Measurements from ENCODE around the gene DTNA.

The DTNA gene

DNA sequence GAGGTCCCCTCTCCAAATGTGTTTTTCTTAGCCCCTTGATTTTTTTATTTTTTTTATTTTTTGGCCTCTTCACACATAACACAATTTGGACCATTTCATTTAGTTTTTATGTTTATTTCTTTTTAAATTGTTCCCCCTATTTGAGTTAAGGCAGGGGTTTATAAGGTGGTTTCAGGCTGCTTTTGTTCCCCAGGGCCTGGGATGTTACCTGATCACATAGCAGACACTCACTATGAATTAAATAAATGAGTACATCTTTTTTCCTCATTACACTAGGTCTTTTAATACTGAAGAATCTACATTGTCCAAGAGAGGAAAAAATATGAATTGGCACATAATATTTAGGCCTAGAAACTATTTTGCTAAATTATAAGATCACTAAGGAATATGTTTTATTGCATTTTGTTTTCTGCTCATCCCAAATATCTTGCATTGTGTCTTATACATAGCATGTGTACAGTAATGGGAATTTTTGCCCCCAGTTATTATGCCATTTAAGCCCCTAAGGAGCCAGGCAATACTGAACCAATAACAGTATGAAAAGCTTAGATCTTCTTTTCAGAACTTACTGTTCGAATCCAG is 218.7 kb downstream of the DTNA start:
- DNase-seq: no peak

DNA sequence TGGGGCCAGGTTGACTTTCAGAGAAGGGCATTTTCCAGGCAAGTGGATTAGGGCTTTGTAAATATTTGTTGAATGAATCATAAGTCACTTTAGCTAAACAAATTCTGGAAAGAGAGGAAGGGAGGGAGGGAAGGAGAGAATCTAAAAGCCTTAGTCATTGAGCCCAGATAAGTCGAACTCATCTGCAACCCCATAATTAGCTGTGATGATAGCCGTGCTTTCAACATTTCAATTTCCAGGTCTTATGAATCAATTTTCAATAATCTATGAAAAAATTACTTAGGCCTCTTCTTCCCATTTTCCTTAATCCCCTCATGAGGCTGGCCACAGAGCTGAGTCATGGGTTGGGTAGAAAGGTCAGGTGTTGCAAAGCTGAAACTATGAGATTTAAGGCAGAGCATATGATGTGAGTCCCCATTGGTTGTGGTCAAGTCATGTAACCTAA is 219.3 kb downstream of the DTNA start:
- DNase-seq: no peak

DNA sequence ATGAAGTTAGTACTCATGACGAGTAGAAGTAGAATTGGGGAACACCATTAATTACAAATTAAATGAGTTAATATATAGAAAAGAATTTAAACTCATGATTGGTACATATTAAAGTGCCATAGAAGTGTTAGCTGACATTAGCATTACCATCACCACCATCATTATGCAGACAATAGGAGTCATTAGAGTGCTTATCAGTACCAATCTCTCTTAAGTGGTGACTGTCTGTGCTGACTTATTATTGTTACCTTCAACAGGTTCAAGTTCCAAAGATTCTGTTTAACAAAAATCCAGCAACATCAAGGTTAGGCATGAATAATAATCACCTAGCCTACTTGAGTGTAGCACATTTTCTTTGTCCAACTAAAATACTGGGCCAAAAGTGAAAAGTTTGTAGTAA is 222.3 kb downstream of the DTNA start:
- DNase-seq: no peak

DNA sequence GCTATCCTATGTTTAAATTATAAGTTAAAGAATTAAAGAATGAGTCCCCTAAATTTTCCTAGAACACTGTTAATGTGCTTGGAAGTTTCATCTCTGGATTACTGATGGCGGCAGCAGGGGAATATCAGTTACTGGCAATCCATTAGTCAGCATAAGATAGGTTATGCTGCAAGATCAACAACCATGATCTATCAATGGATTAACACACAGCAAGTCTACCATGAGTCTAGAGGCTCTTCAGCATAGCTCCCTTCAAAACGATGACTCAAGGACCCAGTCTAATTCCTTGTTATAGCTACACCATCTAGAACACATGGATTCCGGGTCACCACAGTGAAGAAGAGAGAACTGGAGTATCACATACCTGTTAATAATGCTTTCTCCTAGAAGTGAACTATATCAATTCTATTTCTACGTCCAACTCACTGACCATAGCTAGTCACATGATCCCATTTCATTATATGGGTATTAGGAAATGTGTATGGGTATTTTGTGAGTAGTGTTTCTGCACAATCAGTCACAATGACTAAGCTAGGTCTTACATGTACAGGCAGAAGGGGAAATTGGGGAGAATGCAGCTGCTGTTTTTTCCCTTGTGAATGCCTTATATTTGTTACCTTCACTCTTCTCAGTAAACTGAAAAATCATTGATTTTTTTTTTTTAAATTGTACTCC is 222.8 kb downstream of the DTNA start:
- no peak for DNase-seq

DNA sequence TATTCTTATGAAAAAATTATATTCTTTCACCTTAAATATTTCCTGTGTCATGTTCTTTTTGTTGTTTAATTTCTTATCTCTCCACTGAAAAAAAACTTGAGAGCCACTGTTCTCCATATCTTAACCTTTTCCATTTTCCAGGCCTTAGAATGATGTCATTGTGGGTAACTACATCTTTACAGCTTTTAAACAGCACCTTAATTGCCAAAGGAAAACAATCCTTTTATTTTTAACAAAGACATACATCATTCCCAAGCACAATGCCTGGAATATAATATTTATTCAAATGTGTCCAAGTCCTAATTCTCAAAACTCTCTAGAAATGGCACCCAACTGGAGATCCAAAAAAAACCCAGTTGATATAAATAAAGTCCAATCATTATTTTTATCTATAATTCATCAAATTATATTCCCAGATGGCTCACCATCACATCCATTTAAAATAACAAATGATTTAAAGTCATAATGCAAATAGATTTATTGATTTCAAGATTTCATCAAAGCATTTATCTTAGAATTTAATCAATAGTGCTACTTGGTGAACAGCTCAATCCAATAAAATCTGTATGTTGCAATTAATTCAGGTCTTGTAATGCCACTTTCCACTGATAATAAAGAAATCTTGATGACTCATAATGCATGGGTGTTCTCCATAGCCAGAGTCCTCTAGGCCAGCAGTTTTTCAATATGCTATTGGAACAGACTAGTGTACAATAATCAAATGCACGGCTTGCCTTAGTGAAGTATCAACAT is 224.0 kb downstream of the DTNA start:
- DNase-seq: no peak

DNA sequence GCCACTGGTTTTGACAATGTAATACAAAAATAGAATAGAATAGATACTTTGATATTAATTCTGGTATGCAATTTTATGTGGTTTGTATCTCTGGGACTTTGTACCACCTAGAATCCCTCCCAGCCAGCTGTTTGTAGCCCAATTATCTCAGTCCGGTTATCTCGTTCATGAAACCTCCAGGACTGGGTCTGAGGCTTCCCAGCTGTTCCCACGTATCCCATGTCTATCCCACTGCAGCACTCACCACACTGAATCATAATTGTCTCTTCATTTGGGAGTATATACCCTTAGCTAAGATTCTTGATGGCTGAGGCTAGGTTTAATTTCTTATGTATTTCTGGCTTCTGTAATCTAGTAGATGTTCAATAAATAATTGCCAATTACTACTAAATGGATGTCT is 226.7 kb downstream of the DTNA start:
- no peak for DNase-seq

DNA sequence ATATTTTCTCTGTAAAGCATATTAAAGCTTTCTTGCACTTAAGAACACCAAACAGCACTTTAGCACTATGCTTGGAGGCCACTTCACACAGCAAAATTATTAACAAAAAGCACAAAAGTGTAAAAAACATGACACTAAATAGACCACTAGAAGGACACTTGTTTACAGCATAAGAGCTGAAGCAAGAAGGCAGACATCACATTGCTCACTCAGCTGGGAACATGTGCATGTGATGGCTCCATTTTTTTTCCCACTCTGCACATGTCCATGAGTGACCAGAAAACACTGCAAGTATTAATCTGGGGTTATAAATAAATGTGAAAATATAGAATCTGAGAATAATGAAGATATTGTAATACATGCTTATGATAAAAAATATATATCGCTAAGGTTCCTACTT is 228.0 kb downstream of the DTNA start:
- DNase-seq: no peak

Measured in nucleus accumbens (tissue), 56 donors.